Stimulated activated CD4-positive, alpha-beta T cell treated with anti-CD3 and anti-CD28 coated beads, Interleukin-2, amount 100 ng/mL, for 24 hours (primary cell): ENCODE measurements around the gene ELMOD1.

Experiments
- DNase-seq, 2 donors: peaks; one replicate each; pipeline ENCODE4 v3.0.0-alpha.2; 2020

ELMOD1 gene

GRCh38 chr11:107587306-107587979, 3.5 kb upstream of the ELMOD1 start:
- DNase-seq = no peak

GRCh38 chr11:107591378-107592230, 657 bp downstream of the ELMOD1 start:
- DNase-seq = peak; percentile 41 to 46

- peak in 1 of 2 donors; percentile 9 for DNase-seq
Measured at GRCh38 chr11:107592231-107592590, 1.3 kb downstream of the ELMOD1 start.

GRCh38 chr11:107592813-107593212, 1.9 kb downstream of the ELMOD1 start:
- DNase-seq = no peak

GRCh38 chr11:107593951-107594350, 3.0 kb downstream of the ELMOD1 start:
- no peak for DNase-seq

- no peak for DNase-seq
Measured at GRCh38 chr11:107594736-107595135, 3.8 kb downstream of the ELMOD1 start.

- DNase-seq = peak in 1 of 2 donors; percentile 5
Measured at GRCh38 chr11:107598225-107599139, 7.5 kb downstream of the ELMOD1 start.

- DNase-seq = no peak
Measured at GRCh38 chr11:107605061-107606006, 14.4 kb downstream of the ELMOD1 start.

GRCh38 chr11:107606141-107606540, 15.2 kb downstream of the ELMOD1 start:
- no peak for DNase-seq

GRCh38 chr11:107608809-107609208, 17.9 kb downstream of the ELMOD1 start:
- DNase-seq = no peak

- no peak for DNase-seq
Measured at GRCh38 chr11:107609400-107610218, 18.7 kb downstream of the ELMOD1 start.

GRCh38 chr11:107612445-107612844, 21.5 kb downstream of the ELMOD1 start:
- no peak for DNase-seq

- no peak for DNase-seq
Measured at GRCh38 chr11:107619926-107620325, 29.0 kb downstream of the ELMOD1 start.

GRCh38 chr11:107621081-107621480, 30.1 kb downstream of the ELMOD1 start:
- no peak for DNase-seq

- no peak for DNase-seq
Measured at GRCh38 chr11:107623183-107623582, 32.2 kb downstream of the ELMOD1 start.

- no peak for DNase-seq
Measured at GRCh38 chr11:107624983-107625684, 34.2 kb downstream of the ELMOD1 start.

- DNase-seq = no peak
Measured at GRCh38 chr11:107625685-107625989, 34.7 kb downstream of the ELMOD1 start.

GRCh38 chr11:107631043-107631442, 40.1 kb downstream of the ELMOD1 start:
- no peak for DNase-seq

GRCh38 chr11:107631931-107632330, 41.0 kb downstream of the ELMOD1 start:
- no peak for DNase-seq

- no peak for DNase-seq
Measured at GRCh38 chr11:107646783-107647182, 55.8 kb downstream of the ELMOD1 start.

- DNase-seq = no peak
Measured at GRCh38 chr11:107648242-107648641, 57.3 kb downstream of the ELMOD1 start.
